Right atrium auricular region (tissue), 2 donors: ENCODE results near the gene GUK1. TPM values are rescaled to one million over a fixed set of nuclear protein-coding genes. Genes with fewer than 3 reads are reported as not detected.
"Not testable (repeated sequence)": the region's sequence is repeated elsewhere in the genome, so short reads cannot be mapped to it uniquely, and the experiment has no call there.

Experiments
- DNase-seq: peaks from one replicate; pipeline ENCODE4 v3.0.0-alpha.2; 2019; ENCODE audit warnings: low spot score
- H3K27ac ChIP-seq, 2 donors: fragments of 200-600 bp; sonication (generic); 1 replicate in 1 of 2; 2 replicates in 1 of 2; pipeline ENCODE4 v1.5.1; 2016 to 2019
- H3K27me3 ChIP-seq, 2 donors: fragments of 200-600 bp; sonication (generic); one replicate each; pipeline versions ENCODE4 v1.5.1 to v1.6.0; 2017 to 2019
- H3K36me3 ChIP-seq: fragments of 200-600 bp; sonication (generic); one replicate; pipeline ENCODE4 v1.5.1; 2016
- H3K4me1 ChIP-seq, 2 donors: fragments of 200-600 bp; sonication (generic); one replicate each; pipeline versions ENCODE4 v1.5.1 to v1.6.0; 2017 to 2019
- H3K4me3 ChIP-seq, 2 donors: fragments of 200-600 bp; sonication (generic); 1 replicate in 1 of 2; 2 replicates in 1 of 2; pipeline ENCODE4 v1.5.1; 2017 to 2019; ENCODE audit warnings: mild to moderate bottlenecking in 1 of 2, moderate library complexity in 1 of 2
- H3K9me3 ChIP-seq, 2 donors: fragments of 200-600 bp; sonication (generic); one replicate each; pipeline ENCODE4 v1.5.1; 2019
- CTCF ChIP-seq, 2 donors: fragments of 200-600 bp; sonication (generic); IDR thresholded peaks; one replicate each; pipeline ENCODE4 v1.5.1; 2019; ENCODE audit warnings: antibody characterized with exemption in 2 of 2
- total RNA-seq, 2 donors: library from RNA; depleted of rRNA; stranded (reverse); fragments of >200 nt; gene quantifications; one replicate each; pipeline ENCODE4 v1.1.0, GENCODE V29; 2016

The GUK1 gene
- total RNA-seq, 2 donors from 2014 or later, result 179 to 277 TPM

GRCh38 chr1:228110556-228110955, 29.5 kb upstream of the GUK1 start:
- peaks cover 14% of the 10 kb centered on the region for H3K36me3 ChIP-seq
- no peaks in the 10 kb centered on the region for H3K27me3 ChIP-seq
- peaks cover 0 to 20% of the 10 kb centered on the region in 2 donors for H3K4me1 ChIP-seq
- H3K4me3 ChIP-seq, result no peak overlapping the region
- TF ChIP-seq CTCF (IDR thresholded peaks at IDR 0.05), result no peak
- no peak for DNase-seq
- H3K27ac ChIP-seq, result peak overlapping the region; percentile 91 to 96
- H3K9me3 ChIP-seq, result no peaks in the 10 kb centered on the region

GRCh38 chr1:228111315-228111714, 28.8 kb upstream of the GUK1 start:
- H3K4me1 ChIP-seq, result peaks cover 0 to 20% of the 10 kb centered on the region in 2 donors
- not testable (repeated sequence) for H3K27me3 ChIP-seq, H3K36me3 ChIP-seq, DNase-seq, H3K9me3 ChIP-seq, H3K27ac ChIP-seq, H3K4me3 ChIP-seq

- Histone ChIP-seq H3K4me1 (peaks cover 0 to 20% of the 10 kb centered on the region in 2 donors), H3K27ac (no peak overlapping the region), H3K27me3 (no peaks in the 10 kb centered on the region), H3K9me3 (no peaks in the 10 kb centered on the region), H3K4me3 (no peak overlapping the region), H3K36me3 (peaks cover 4% of the 10 kb centered on the region)
- no peak for DNase-seq
- TF ChIP-seq CTCF (IDR thresholded peaks at IDR 0.05), result no peak
Measured at GRCh38 chr1:228112167-228112566, 27.9 kb upstream of the GUK1 start.

- Histone ChIP-seq H3K9me3 (no peaks in the 10 kb centered on the region), H3K4me1 (peaks cover 0 to 20% of the 10 kb centered on the region in 2 donors), H3K36me3 (peaks cover 1% of the 10 kb centered on the region), H3K27ac (no peak overlapping the region), H3K4me3 (no peak overlapping the region), H3K27me3 (no peaks in the 10 kb centered on the region)
- no peak for TF ChIP-seq CTCF (IDR thresholded peaks at IDR 0.05)
- DNase-seq, result no peak
Measured at GRCh38 chr1:228112617-228113016, 27.5 kb upstream of the GUK1 start.

- no peak for TF ChIP-seq CTCF (IDR thresholded peaks at IDR 0.05)
- Histone ChIP-seq H3K4me1 (peaks cover 0 to 7% of the 10 kb centered on the region in 2 donors), H3K9me3 (no peaks in the 10 kb centered on the region), H3K4me3 (no peak overlapping the region), H3K27me3 (no peaks in the 10 kb centered on the region), H3K36me3 (no peaks in the 10 kb centered on the region), H3K27ac (no peak overlapping the region)
- no peak for DNase-seq
Measured at GRCh38 chr1:228114827-228115226, 25.3 kb upstream of the GUK1 start.

- Histone ChIP-seq H3K36me3 (no peaks in the 10 kb centered on the region), H3K9me3 (no peaks in the 10 kb centered on the region), H3K4me1 (no peaks in the 10 kb centered on the region), H3K27me3 (no peaks in the 10 kb centered on the region), H3K27ac (no peak overlapping the region), H3K4me3 (no peak overlapping the region)
- no peak for TF ChIP-seq CTCF (IDR thresholded peaks at IDR 0.05)
- DNase-seq, result no peak
Measured at GRCh38 chr1:228117335-228117734, 22.7 kb upstream of the GUK1 start.
